HS-27A (cell line): ENCODE data around the gene ARID3A.
A peak's percentile ranks its signal among the peaks of the same experiment; 100 is the strongest.

Experiments
- DNase-seq: peaks from one replicate; pipeline ENCODE4 v3.0.0-alpha.2; 2012; ENCODE audit warnings: low read depth, missing footprints

The ARID3A gene

DNA sequence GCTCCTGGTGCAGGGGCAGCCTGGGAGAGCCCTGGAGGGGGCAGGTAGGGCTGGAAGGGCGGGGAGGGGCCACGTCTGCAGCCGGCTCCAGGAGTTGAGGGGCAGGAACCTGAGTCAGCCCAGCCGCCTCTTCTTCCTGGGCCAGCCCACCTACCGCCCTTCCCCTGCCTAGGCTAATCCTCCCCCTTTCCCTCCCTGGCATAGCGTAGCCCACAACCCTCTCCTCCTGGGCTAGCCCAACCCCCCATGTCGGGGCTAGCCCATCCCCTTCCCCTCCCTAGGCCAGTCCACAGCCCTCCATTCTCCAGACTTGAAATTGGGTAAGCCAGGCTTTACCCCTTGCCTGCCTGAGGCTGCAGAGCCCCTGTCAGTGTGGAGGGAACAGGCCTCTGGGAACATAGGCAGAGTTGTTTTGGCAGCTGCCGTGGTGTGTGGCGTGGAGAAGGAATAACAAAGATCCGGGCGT lies 37.7 kb downstream of the ARID3A start:
- no peak for DNase-seq

DNA sequence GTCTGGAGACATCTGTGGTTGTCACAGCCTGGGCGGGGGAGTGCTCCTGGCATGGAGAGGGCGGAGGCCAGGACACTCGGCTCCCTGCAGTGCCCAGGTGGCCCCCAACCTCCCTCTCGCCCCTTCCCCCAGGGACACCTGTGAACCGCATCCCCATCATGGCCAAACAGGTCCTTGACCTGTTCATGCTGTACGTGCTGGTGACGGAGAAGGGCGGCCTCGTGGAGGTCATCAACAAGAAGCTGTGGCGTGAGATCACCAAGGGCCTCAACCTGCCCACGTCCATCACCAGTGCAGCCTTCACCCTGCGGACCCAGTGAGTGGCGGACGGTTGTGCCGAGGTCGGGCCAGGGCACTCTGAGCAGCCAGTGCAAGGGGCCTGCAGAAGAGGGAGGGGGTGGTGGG lies 38.3 kb downstream of the ARID3A start:
- no peak for DNase-seq

DNA sequence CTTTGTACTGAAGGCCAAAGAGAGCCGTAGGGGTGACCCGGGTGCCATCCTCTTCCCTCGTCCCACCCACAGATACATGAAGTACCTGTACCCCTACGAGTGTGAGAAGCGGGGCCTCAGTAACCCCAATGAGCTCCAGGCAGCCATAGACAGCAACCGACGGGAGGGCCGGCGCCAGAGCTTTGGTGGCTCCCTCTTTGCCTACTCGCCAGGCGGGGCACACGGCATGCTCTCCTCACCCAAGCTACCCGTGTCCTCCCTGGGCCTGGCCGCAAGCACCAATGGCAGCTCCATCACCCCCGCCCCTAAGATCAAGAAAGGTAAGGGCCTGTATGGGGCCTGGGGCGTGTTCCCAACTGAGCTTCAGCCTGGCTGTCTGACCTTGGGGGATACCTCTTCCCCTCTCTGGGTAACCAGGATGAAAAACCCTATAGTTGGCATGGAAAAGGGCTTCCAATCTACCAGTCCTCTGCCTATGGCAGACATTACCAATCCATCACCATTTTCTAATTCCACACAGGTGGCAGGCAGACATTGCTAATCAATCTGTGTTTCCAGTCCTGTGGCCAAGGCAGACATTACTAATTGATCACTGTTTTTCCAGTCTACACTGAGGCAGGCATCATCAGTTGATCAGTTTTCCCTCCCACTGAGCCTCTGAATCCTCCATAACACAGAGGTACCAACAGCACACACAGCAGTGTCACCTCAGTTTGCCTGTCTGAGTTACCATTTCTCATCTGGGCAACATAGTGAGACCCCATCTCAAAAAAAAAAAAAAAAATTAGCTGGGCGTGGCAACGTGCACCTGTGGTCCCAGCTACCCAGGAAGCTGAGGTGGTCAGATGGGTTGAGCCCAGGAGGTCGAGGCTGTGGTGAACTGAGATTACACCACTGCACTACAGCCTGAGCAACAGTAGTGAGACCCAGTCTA lies 39.2 kb downstream of the ARID3A start:
- no peak for DNase-seq

DNA sequence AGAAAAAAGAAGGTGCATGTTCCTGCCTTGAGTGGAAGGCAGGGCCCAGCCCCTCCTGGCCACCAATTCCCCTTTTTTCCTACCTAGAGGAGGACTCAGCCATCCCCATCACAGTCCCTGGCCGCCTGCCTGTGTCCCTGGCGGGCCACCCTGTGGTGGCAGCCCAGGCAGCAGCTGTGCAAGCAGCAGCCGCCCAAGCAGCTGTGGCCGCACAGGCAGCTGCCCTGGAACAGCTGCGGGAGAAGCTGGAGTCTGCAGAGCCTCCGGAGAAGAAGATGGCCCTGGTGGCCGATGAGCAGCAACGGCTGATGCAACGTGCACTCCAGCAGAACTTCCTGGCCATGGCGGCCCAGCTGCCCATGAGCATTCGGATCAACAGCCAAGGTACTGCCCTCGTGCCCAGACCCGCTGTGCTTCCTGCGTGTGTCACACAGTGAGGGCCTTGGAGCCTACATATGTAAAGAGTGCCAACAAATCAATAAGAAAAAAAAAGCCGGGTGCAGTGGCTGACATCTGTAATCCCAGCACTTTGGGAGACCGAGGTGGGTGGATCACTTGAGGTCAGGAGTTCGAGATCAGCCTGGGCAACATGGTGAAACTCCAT lies 40.8 kb downstream of the ARID3A start:
- DNase-seq: no peak

DNA sequence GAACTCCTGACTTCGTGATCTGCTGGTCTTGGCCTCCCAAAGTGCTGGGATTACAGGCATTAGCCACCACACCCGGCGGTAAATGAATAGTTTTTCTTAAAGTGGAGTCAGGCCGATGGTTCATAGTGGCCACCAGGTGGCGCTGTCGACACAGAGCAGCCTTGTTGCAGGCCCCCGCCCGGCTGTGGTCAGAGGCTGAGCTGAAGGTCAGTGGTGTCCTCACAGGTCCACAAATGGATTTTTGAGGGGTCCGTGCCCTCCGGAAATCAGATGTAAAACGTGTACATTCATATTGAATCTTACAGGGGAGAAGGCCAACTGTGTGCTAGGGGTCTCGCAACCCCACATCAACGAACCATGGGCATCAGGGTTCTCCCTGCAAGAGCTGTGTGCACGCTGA lies 44.9 kb downstream of the ARID3A start:
- DNase-seq: no peak

DNA sequence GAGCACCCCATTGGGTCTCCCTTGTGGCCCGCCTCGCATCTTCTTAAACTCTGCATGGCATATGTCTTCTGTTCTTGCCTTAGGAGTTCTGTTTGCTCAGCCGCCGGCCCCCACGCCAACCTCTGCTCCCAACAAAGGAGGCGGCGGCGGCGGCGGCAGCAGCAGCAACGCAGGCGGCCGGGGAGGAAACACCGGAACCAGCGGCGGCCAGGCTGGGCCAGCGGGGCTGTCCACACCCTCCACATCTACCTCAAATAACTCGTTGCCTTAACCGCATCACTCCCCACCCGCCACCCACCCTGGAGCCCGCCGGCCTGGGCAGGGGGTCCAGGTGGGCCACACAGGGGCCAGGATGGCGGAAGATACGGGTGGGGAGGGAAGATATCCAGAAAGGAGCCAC lies 46.0 kb downstream of the ARID3A start:
- no peak for DNase-seq

DNA sequence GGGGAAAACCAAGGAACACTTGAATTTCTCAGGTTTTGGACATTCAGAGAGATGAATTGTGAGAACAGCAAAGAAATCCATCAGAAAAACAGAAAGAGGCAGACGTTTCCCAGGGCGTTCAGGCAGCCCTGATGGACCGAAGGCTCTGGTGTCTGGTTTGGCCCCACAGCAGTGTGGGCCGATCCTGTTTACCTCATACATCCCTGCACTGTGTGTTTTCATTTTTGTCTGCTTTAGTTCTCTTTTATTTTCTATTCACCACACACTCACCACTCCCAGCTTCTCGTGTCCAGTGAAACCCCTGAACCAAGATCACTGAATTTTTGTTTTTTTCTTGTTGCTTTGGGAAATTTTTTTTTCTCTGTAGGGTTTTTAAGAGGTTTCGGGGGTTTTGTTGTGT lies 46.4 kb downstream of the ARID3A start:
- no peak for DNase-seq

DNA sequence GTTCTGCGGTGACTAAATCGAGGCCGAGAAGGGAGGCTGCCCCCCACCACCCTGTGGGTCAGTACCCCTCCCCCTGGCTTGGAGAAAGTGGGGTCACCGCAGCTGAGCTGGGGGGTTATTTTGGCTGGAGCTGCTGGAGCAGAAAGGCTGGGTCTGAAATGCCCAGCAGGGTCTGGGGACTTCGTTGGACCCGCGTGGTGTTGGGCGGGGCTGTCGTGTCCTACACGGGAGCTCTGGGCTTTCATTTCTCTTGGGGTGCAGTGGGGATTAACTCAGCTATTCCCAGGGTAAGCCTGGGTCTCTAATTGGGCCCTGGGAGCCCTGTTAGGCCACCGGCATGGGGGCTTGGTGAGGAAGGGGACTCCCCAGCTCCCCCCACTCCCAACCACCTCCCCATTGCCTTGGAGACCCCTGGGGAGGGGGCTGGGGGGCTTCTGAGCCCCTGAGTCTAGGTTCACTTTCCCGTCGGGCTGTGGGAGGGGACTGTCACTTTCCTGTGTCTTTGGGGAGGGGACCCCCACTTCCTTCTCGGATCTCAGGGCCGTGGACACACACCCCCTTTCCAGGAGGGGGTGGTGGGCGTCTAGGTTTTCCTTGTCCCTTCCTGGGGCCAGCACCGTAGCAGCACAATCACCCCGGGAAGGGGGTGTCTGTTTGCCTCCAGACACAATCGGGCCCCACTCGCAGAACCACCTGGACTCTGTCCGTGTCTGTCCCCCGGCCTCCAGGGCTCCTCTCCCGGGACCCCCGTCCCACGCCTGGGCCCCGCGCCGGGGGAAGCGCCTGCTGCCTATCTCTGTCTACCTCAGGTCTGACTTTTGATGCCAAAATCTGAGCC lies 48.1 kb downstream of the ARID3A start:
- DNase-seq: no peak

DNA sequence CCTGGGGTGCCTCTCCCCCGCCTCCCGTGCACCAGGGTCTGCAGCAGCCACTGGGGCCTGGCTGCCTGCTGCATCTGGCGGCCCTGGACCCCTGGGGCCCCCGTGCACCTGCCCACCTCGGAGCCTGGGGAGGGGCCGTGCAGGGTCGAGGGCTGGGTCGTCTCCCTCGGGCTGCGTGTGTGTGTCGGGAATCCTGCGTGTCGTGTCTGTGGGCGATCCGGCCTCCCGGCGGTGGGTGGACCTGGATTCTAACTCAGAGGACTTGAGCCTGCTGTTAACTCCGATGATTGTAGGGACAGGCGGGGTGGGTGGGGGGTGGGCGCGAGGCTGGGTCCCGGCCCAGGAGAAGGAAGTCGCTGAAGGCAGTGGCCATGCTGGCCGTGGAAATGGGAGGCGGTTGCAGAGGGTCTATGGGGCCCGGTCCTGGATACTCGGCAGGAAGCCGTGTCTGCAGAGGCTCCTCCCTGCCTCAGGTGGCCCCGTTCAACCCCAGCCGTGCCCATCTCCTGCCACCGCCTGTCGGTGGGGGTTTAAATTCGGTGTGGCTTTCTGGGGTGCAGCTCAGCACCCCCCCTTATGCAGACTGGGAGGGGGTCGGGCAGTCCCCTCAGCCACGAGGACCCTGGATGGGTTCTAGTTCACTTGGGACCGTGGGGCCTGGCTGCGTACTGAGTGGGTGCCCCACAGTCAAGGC lies 48.9 kb downstream of the ARID3A start:
- no peak for DNase-seq

DNA sequence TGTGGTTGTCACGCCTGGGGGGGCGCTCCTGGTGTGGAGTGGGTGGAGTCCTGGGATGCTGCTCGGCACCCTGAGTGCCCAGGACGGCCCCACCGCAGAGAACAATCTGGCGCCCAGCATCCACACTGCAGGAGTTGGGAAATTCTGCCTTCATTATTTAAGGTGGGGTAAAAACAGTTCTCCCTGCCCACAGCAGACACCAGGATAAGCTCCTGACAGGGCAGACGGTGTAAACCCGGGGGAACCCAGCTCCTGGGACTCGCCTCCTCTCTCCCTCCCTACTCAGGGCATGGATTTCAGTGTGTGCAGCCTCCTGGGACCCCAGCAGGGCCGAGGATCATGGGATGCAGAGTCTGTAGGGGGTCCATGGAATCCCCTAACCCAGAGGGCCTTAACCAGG lies 50.6 kb downstream of the ARID3A start:
- no peak for DNase-seq

DNA sequence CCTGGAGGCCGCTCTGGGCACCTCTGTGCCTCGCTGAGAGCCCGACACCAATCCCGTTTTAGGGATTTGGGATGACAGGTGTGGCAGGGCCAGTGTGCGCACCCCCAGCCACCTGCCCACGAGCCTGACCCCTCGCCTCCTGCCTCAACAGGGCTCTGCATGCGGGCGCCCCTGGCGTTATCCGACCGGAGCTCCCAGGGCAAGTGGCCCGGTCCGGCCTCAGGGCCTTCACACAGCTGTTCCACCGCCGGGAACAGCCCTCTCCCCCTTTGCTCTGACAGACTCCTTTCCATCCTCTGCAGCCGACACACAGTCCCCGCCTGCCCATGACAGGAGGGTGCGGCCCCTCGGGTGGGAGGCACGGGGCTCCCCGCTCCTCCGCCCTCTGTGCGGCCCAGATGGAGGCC lies 51.2 kb downstream of the ARID3A start:
- DNase-seq: no peak

DNA sequence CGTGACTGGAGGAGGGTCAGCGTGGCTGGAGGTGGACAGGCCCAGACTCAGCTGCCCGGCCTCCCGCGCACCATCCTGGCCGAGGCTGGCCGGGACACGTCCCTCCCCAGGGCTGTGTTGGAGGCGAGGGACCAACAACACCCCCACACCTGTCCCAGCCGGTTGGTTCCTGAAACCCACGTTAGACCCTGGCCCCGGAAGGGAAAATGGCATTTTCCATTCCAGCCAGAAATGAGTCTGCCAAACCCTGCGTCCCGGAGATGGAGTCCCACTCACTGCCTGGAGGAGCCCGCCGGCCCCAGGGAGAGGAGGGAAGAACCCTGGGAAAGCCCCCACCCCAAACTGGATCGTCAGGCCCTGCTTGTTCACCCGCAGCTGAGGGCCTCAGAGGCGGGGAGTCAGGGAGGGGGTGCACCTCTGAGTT lies 53.5 kb downstream of the ARID3A start:
- DNase-seq: no peak

DNA sequence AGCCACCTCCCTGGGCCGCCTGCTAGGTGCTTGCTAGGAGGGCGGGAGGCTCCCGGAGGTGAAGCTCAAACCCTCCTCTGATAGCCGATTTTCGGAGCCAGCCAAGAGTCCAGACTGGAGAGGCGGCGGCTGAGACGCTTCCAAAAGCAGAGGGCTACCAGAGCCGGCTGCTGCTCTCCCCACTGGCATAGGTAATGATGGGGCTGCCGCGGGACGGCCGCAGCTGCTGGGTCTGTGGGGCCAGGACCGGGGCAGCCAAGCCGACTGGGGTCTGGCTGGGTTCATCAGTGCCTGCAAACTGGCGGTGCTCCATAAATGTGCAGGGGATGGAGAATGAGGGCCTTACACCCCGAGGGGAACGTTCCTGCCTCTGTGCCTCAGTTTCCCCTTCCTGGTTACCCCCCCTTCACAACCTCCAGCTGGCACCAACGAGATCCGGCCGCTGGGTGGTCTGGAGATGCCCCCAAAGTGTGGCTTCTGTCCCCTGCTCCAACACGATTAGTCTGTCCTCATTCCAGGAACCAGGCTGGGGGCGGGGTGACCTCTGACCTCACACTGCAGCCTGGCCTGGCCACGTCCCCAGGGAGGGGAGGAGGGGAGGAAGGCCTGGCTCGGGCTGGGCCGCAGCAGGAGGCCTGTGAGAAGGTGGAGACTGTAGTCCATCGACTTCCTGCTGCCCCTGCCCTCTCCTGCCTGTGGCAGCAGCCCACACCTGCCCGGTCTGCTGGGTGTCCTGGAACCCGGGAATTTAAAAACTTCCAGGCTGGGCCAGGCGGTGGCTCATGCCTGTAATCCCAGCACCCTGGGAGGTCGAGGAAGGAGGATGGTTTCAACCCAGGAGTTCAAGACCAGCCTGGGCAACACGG lies 54.5 kb downstream of the ARID3A start:
- no peak for DNase-seq

DNA sequence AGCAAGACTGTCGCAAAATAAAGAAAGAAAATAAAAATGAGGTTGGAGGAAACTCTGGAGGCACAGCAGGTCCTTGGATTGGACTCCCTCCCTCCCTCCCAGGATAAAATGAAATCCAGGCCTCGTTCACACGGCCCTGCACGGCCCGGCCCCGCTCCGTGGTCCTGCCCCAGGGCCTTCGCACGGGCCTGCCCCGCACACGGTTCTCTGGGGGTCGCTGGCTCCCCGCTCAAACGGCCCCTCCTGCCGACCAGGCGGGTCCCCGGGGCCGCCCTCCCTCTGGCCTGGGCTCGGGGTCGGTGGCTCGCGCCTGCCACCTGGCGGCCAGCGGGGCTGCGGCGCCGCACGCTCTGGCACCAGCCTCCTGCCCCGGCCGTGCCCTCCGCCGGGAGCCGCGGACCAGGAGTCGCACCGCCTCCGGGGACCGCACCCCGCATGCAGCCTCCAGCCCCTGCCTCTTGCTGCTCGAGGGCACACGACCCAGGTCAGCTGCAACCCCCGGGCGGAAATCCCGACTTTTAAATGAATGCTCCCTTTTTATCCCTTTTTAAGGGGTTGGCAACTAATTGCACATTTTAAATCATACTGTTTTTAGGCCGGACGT lies 56.8 kb downstream of the ARID3A start:
- no peak for DNase-seq

DNA sequence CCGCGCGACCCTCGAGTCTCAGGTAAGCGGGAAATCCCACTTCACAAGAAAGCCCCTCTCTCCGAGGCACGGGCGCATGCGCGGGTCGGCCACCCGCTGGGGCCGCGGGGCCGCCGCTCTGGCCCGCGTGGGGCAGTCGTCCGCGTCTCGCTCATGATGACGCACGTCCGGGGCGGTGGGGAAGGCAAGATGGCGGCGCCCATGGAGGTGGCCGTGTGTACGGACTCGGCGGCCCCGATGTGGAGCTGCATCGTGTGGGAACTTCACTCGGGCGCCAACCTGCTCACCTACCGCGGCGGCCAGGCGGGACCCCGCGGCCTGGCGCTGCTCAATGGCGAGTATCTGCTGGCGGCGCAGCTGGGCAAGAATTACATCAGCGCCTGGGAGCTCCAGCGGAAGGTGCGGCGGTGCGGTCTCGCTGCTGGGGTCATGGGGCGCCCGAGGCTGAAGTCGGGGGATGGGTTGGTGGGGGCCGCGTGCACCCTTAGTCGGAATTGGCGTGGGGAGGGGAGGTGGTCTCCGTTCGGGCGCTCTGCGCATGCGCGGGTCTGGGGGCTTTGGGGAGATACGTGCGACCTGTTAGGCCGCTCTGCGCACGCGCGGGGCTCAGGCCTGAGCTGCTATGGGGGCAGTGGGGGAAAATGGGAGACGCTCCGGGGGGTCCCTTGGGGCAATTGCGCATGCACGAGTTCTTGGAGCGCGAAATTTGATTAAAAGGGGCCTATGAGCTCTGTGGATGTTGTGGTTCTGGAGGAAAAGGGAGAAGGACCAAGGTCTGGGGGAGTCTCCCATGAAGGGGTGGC lies 58.5 kb downstream of the ARID3A start, which contains the start of gene WDR18:
Gene WDR18, plus strand, starts transcription at position 181 of the 803 bp plus-strand sequence. Its CDS starts 9 bp downstream, at position 190.
- peak; percentile 46 for DNase-seq

DNA sequence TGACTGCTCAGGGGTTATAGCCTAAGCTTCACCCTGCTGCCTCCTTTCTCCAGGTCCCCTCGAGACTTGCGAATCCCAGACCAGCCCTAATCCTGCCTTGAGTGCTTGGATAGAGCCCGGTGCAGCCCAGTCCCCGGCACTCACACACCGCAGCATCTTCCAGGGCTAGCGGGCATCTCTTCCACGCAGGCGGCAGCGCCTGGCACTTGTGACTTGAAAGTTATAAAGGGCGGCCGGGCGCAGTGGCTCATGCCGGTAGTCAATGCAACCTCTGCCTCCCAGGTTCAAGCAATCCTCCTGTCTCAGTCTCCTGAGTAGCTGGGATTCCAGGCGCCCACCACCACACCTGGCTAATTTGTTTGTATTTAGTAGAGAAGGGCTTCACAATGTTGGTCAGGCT lies 60.2 kb downstream of the ARID3A start:
- no peak for DNase-seq

DNA sequence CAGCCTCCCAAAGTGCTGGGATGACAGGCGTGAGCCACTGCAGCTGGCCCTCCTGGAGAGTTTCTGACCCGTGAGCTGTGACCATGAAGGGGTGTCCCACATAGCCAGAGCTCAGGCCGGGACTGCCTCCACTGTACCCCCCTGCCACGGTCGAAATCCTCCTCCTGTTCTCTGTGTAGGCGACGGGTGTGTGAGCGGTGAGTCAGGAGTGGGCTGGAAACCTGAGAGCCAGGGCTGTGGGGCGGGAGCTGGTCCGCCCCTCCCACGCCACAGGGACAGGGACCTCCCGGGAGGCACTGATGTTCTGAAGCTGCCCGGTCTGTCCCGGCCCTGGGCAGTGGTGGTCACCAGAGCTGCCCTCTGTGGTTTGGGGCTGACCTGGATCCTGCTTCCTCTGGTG lies 62.2 kb downstream of the ARID3A start:
- no peak for DNase-seq

DNA sequence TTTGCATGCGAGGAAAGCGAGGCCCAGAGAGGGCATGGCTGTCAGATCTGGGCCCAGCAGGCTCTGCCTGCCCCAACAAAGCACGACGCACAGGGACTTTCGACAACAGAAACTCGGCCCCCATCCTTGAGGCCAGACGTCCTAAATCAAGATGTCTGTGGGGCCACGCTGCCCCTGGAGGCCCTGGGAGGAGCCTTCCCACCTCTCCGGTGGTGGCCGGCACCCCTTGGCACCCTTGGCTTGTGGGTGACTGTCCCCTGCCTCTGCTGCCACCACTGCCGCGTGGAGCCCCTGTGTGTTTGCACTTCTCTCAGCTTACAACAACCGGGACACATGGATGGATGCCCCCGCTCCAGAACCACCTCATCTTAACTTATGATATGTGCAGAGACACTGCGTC lies 62.7 kb downstream of the ARID3A start:
- DNase-seq: no peak

DNA sequence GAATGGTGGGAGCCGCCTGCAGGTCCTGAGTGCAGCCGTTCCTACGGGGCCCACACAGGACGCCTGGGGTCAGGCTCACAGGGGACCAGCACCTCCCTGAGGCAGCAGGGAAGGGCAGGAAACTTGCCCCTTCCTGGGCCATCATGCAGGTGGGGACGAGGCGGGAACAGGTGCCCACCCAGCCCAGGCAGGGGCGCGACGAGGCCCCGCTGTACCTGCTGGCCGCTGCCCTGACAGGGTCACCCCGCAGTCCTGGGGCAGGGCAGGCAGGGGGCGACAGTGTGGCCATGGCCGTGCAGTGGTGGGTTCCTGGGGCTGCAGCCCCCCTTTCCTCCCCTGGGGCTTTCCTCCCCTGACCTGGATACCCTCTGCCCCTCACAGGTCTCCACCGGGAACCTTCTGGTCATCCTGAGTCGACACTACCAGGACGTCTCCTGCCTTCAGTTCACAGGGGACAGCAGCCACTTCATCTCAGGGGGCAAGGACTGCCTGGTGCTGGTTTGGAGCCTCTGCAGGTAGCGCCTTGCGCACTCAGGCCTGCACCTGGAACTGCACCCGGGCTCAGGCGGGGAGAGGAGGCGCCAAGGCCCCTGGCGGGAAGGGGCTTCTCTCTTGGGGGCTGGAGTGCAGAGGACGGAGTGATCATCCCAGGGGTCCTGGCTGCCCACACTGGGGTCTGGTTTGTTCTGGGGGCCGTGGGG lies 63.7 kb downstream of the ARID3A start:
- no peak for DNase-seq
